HG02610 (cell line): ENCODE results near the gene CDC6.

Source experiments
- ATAC-seq: cut with Tn5 transposase; IDR thresholded peaks from one replicate; pipeline ENCODE4 v1.9.1; 2021; ENCODE audit warnings: mild to moderate bottlenecking, moderate library complexity; ENCODE audit not compliant: unreplicated experiment

Gene CDC6

GRCh38 chr17:40321961-40322357 lies 34.3 kb downstream of the CDC6 start:
- no peak for ATAC-seq

DNA sequence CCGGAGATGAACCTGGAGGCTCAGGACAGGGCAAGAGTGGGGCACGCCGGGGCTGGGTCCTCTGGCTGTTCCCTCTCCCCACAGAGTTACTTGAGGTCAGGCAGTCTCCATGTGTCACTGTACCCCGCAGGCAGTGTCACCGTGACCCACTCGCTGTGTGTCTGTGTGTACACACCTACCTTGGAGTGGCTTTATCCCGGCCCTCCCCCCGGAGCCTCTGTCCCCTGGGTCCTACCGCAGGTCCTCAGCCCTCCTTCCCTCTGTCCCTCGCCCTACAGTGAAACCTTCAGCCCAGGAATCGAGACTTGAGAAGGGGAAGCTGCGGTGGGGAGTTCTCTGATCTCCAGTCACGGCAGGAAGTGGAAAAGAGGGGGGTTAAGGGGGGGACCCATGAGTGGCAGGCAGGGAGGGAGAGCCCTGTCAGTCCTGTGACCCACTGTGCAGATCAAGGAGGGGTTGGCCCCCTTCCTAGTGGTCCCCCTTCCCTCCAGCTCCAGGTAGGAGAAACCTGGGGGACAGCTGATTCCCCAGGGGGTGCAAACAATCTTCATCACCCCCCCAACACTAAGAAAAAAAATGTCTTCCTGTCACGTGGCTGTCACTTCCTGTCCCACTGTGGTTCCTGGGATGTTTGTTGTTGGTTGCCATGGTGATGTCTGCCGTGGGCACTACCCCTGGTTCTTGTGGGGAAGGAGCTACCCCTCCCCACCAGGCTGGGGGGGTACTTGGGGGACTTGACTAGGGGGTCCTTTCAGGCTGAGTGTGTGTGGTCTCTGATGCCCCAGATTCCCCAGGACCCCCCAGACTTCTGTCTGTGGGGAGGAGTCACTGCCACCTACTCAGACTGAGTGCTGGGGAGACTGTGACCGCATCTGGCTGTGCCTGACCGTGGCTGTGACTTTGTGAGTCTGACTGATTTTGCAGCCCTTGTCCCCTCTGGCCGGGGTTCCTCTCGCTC lies 35.0 kb downstream of the CDC6 start:
- ATAC-seq = no peak

DNA sequence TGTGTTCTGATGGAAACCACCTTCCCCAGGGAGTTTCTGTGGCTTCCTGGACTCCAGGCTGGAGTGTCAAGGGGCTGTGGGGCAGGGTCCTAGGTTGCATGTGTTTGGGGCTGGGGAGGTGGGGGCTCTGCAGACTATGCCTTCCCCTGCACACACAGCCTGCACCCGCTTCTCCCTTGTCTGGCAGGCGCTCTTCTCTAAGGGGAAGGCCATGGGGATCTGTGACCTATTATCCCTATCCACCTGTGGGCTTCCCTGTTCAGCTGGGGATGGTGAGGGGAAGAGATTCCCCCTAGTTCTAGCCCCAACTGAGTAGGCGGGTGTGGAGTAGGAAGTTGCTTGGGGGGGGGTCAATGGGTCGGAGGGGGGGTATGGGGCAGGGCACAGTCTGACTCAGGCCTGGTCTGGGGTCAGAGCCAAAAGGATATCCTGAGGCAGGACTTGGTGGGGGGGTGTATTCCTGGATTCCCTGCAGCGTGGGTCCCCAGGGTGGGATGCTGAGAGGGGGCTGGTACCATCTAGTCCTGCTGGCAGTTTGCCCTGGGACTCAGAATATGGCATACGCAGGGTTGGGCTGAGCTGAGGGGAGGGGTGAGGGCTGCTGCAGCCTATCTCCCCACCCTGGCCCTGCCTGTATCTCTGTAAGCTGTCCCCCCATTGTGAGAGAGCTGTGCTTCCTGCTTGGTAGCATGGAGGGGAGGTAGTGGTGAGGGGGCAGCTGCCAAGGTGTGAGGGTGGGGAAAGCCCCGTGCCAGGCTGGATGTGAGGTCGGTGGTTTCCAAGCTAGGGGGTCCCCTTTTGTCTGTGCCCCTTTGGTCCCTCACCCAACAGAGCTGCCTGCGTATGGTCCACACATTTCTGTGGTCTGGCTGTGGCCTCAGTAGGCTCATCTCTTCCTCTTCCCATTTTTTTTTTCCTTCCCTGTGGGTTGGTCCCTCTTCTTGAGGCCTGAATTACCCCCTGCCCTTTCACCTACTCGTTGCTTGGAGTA lies 36.0 kb downstream of the CDC6 start:
- ATAC-seq = no peak

GRCh38 chr17:40325156-40326013 lies 37.7 kb downstream of the CDC6 start:
- ATAC-seq = no peak

- no peak for ATAC-seq
These were observed 38.5 kb downstream of the CDC6 start for GRCh38 chr17:40326014-40326831.

DNA sequence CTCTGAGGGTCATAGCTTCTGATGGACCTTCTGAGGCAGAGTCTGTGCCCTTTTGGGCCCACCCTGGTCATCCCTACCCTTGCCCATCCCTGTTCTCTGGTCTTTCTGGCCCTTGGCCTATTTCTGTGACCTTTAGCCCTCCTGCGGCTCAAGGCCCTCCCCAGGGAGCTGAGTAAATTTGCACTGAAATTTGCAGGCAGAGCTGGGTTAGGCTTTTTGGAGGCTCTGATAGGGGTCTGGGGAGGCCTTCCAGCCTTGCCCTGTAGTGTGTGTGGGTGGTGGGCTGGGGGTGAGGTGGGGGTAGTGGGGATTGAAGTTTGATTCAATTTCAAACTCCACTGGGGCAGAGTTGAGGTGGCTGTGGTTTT lies 39.1 kb downstream of the CDC6 start:
- no peak for ATAC-seq

DNA sequence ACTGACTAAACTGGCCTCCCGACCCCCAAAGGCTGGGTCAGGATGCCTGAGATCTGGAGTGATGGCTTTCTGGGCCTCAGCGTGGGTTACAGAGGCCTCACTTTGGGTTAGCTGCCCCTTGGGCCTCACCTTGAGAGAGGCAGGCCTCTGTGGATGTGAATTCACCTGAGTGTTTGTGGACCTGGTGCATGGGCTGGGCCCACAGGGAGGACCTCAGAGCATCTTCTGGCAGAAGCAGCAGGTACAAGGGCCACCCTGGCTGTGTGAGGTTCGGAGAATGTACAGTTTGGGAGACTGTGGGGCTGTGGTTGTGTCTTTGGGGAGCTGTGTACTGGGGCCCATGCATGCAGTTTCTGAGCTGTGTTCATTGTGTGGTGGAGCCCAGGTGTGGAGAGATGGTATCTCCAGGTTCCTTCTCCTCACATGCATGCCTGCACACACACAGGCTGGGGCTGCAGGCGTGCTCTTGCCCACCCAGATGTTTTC lies 39.6 kb downstream of the CDC6 start:
- no peak for ATAC-seq

- no peak for ATAC-seq
These were observed 40.2 kb downstream of the CDC6 start for GRCh38 chr17:40327735-40328385.

DNA sequence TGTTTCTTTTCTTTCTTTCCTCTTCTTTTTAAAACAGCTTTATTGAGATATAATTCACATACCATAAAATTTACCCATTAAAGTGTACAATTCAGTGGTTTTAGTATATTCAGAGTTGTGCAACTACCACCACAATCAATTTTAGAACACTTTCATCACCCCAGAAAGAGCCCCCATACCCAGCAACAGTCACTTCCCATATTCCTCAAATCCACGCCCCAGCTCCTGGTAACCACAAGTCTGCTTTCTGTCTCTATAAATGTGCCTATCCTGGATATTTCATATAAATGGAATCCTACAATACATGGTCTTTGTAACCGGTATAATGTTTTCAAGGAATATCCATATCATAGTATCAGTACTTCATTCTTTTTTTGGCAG lies 40.7 kb downstream of the CDC6 start:
- no peak for ATAC-seq

- ATAC-seq = no peak
These were observed 42.4 kb downstream of the CDC6 start for GRCh38 chr17:40329839-40330794.

- no peak for ATAC-seq
These were observed 43.3 kb downstream of the CDC6 start for GRCh38 chr17:40330850-40331470.

GRCh38 chr17:40331743-40332641 lies 44.3 kb downstream of the CDC6 start:
- no peak for ATAC-seq

- no peak for ATAC-seq
These were observed 46.2 kb downstream of the CDC6 start for GRCh38 chr17:40333781-40334448.

DNA sequence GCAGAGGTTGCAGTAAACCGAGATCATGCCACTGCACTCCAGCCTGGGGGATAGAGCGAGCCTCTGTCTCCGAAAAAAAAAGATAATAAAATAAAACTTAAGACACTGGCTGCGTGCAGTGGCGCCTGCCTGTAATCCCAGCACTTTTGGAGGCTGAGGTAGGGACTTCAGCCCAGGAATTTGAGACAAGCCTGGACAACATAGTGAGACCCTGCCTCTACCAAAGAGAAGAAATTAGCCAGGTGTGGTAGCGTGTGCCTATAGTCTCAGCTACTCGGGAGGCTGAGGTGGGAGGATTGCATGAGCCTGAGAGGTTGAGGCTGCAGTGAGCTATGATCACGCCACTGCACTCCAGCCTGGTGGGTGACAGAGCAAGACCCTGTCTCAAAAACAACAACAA lies 47.9 kb downstream of the CDC6 start:
- no peak for ATAC-seq

DNA sequence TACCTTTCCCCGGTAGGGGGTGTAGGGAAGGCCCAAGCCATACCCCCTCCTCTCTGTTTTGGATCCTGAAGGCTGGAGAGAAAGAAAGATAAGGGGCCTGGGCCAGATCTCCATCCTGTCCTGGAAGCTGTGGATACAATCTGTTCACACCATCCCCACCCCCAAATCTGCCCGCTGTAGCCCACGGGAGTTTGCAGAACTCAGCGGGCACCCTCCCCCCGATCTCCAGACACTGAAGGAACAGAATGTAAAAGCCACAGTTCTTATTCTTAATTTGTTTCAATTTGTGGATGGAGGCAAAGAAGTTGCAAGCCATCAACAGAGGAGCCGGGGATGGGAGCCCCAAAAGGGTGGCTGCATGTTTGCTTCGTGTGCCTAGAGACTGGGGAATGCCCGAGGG lies 49.7 kb downstream of the CDC6 start:
- ATAC-seq = no peak

- no peak for ATAC-seq
These were observed 50.4 kb downstream of the CDC6 start for GRCh38 chr17:40338058-40338457.
